ENCODE measurements around the gene CA4.
A peak's percentile ranks its signal among the peaks of the same experiment; 100 is the strongest.
"Not testable (repeated sequence)": the region's sequence is repeated elsewhere in the genome, so short reads cannot be mapped to it uniquely, and the experiment has no call there.

The CA4 gene

GRCh38 chr17:60186372-60186771, 36.6 kb downstream of the CA4 start:
- ATAC-seq (replicated peaks); H3K4me1 Mint-ChIP-seq (ENCODE audit: low read depth in 2 of 2); DNase-seq; H3K27ac Mint-ChIP-seq; H3K27me3 Mint-ChIP-seq; H3K4me3 Mint-ChIP-seq; H3K9me3 Mint-ChIP-seq: not testable (repeated sequence)
- peaks cover 54% of the 10 kb centered on the region for H3K36me3 Mint-ChIP-seq (ENCODE audit: insufficient read depth)

GRCh38 chr17:60186846-60187745, 37.3 kb downstream of the CA4 start:
- DNase-seq; H3K27ac Mint-ChIP-seq; H3K9me3 Mint-ChIP-seq; H3K27me3 Mint-ChIP-seq; H3K4me3 Mint-ChIP-seq; ATAC-seq (replicated peaks); H3K4me1 Mint-ChIP-seq (ENCODE audit: low read depth in 2 of 2): not testable (repeated sequence)
- H3K36me3 Mint-ChIP-seq (ENCODE audit: insufficient read depth), result peaks cover 57% of the 10 kb centered on the region

- Mint-ChIP-seq H3K27me3 (no peaks in the 10 kb centered on the region), H3K4me3 (no peak overlapping the region), H3K36me3 (ENCODE audit: insufficient read depth) (peaks cover 46% of the 10 kb centered on the region), H3K27ac (no peak overlapping the region), H3K9me3 (no peaks in the 10 kb centered on the region), H3K4me1 (ENCODE audit: low read depth in 2 of 2) (no peaks in the 10 kb centered on the region)
- ATAC-seq (replicated peaks) (no peak), DNase-seq (no peak)
These were observed 39.0 kb downstream of the CA4 start for GRCh38 chr17:60188759-60189158.

- H3K27ac Mint-ChIP-seq; DNase-seq; H3K9me3 Mint-ChIP-seq; H3K4me3 Mint-ChIP-seq; H3K4me1 Mint-ChIP-seq (ENCODE audit: low read depth in 2 of 2); ATAC-seq (replicated peaks); H3K27me3 Mint-ChIP-seq: not testable (repeated sequence)
- peaks cover 41% of the 10 kb centered on the region for H3K36me3 Mint-ChIP-seq (ENCODE audit: insufficient read depth)
These were observed 40.3 kb downstream of the CA4 start for GRCh38 chr17:60190032-60190431.

- not testable (repeated sequence) for DNase-seq; H3K4me3 Mint-ChIP-seq; H3K27me3 Mint-ChIP-seq; H3K4me1 Mint-ChIP-seq (ENCODE audit: low read depth in 2 of 2); ATAC-seq (replicated peaks); H3K9me3 Mint-ChIP-seq
- Mint-ChIP-seq H3K27ac (peak overlapping the region in 1 of 2 donors; percentile 64), H3K36me3 (ENCODE audit: insufficient read depth) (peaks cover 46% of the 10 kb centered on the region)
These were observed 43.3 kb downstream of the CA4 start for GRCh38 chr17:60193032-60193431.

GRCh38 chr17:60193482-60193881, 43.7 kb downstream of the CA4 start:
- ATAC-seq (replicated peaks) (no peak), DNase-seq (no peak)
- no peaks in the 10 kb centered on the region for H3K9me3 Mint-ChIP-seq
- H3K27me3 Mint-ChIP-seq, result no peaks in the 10 kb centered on the region
- peak overlapping the region in 1 of 2 donors; percentile 64 for H3K27ac Mint-ChIP-seq
- H3K4me3 Mint-ChIP-seq, result no peak overlapping the region
- H3K4me1 Mint-ChIP-seq (ENCODE audit: low read depth in 2 of 2), result no peaks in the 10 kb centered on the region
- H3K36me3 Mint-ChIP-seq (ENCODE audit: insufficient read depth), result peaks cover 47% of the 10 kb centered on the region

- H3K9me3 Mint-ChIP-seq; H3K4me3 Mint-ChIP-seq; H3K27me3 Mint-ChIP-seq; H3K4me1 Mint-ChIP-seq (ENCODE audit: low read depth in 2 of 2); ATAC-seq (replicated peaks); DNase-seq: not testable (repeated sequence)
- Mint-ChIP-seq H3K36me3 (ENCODE audit: insufficient read depth) (peaks cover 53% of the 10 kb centered on the region), H3K27ac (peak overlapping the region in 1 of 2 donors; percentile 4)
These were observed 44.4 kb downstream of the CA4 start for GRCh38 chr17:60194141-60194540.

- H3K36me3 Mint-ChIP-seq (ENCODE audit: insufficient read depth), result peaks cover 42% of the 10 kb centered on the region
- ATAC-seq (replicated peaks), result not testable (repeated sequence)
These were observed 48.9 kb downstream of the CA4 start for GRCh38 chr17:60198630-60199029.

GRCh38 chr17:60205782-60206181, 56.0 kb downstream of the CA4 start:
- H3K27me3 Mint-ChIP-seq; H3K4me1 Mint-ChIP-seq (ENCODE audit: low read depth in 2 of 2); H3K27ac Mint-ChIP-seq; DNase-seq; ATAC-seq (replicated peaks); H3K9me3 Mint-ChIP-seq; H3K4me3 Mint-ChIP-seq: not testable (repeated sequence)
- peaks cover 18% of the 10 kb centered on the region for H3K36me3 Mint-ChIP-seq (ENCODE audit: insufficient read depth)

More at GRCh38 chr17:60198630-60199029, 48.9 kb downstream of the CA4 start:
- not testable (repeated sequence) for H3K27ac Mint-ChIP-seq; H3K4me3 Mint-ChIP-seq; H3K27me3 Mint-ChIP-seq; H3K9me3 Mint-ChIP-seq; DNase-seq; H3K4me1 Mint-ChIP-seq (ENCODE audit: low read depth in 2 of 2)

- H3K4me1 Mint-ChIP-seq (ENCODE audit: low read depth in 2 of 2); ATAC-seq (replicated peaks); H3K27ac Mint-ChIP-seq; H3K4me3 Mint-ChIP-seq; H3K27me3 Mint-ChIP-seq; DNase-seq; H3K9me3 Mint-ChIP-seq: not testable (repeated sequence)
- H3K36me3 Mint-ChIP-seq (ENCODE audit: insufficient read depth), result peaks cover 18% of the 10 kb centered on the region
These were observed 58.5 kb downstream of the CA4 start for GRCh38 chr17:60208302-60208701.
